GM18502 (cell line): Measurements from ENCODE around the gene PLCG2.
"Not testable (repeated sequence)": the region's sequence is repeated elsewhere in the genome, so short reads cannot be mapped to it uniquely, and the experiment has no call there.

Source experiments
- ATAC-seq: cut with Tn5 transposase; IDR thresholded peaks from one replicate; pipeline ENCODE4 v1.9.1; 2021; ENCODE audit warnings: mild to moderate bottlenecking; ENCODE audit not compliant: unreplicated experiment, poor library complexity

The PLCG2 gene

GRCh38 chr16:81752876-81753227 is 26.2 kb upstream of the PLCG2 start:
- ATAC-seq = no peak

- no peak for ATAC-seq
Measured at GRCh38 chr16:81754858-81755257, 24.2 kb upstream of the PLCG2 start.

GRCh38 chr16:81755915-81756614 is 23.0 kb upstream of the PLCG2 start:
- ATAC-seq = no peak

GRCh38 chr16:81756615-81757356 is 22.3 kb upstream of the PLCG2 start:
- no peak for ATAC-seq

GRCh38 chr16:81758376-81758775 is 20.7 kb upstream of the PLCG2 start:
- ATAC-seq = no peak

- ATAC-seq = not testable (repeated sequence)
Measured at GRCh38 chr16:81762322-81762721, 16.8 kb upstream of the PLCG2 start.

GRCh38 chr16:81765111-81765919 is 13.8 kb upstream of the PLCG2 start:
- ATAC-seq = no peak

GRCh38 chr16:81765969-81766368 is 13.1 kb upstream of the PLCG2 start:
- no peak for ATAC-seq

- ATAC-seq = no peak
Measured at GRCh38 chr16:81767987-81768592, 11.0 kb upstream of the PLCG2 start.

- no peak for ATAC-seq
Measured at GRCh38 chr16:81770008-81770407, 9.1 kb upstream of the PLCG2 start.

- ATAC-seq = no peak
Measured at GRCh38 chr16:81774348-81774747, 4.7 kb upstream of the PLCG2 start.

- ATAC-seq = no peak
Measured at GRCh38 chr16:81775570-81775969, 3.5 kb upstream of the PLCG2 start.

GRCh38 chr16:81778231-81778630 is 860 bp upstream of the PLCG2 start:
- ATAC-seq = no peak

- peak; percentile 24 for ATAC-seq
Measured at GRCh38 chr16:81779536-81780320, 637 bp downstream of the PLCG2 start.

- no peak for ATAC-seq
Measured at GRCh38 chr16:81780350-81780749, 1.3 kb downstream of the PLCG2 start.

GRCh38 chr16:81782236-81782635 is 3.1 kb downstream of the PLCG2 start:
- ATAC-seq = no peak

- ATAC-seq = peak; percentile 34
Measured at GRCh38 chr16:81784072-81784795, 5.1 kb downstream of the PLCG2 start.

GRCh38 chr16:81785138-81785924 is 6.2 kb downstream of the PLCG2 start:
- ATAC-seq = no peak

GRCh38 chr16:81786321-81786720 is 7.2 kb downstream of the PLCG2 start:
- ATAC-seq = no peak
